Ishikawa (cell line): ENCODE results near the gene RNF223.

Experiments used
- CEBPB ChIP-seq: IDR thresholded peaks from 2 replicates; pipeline ENCODE4 v1.6.1; 2012
- CREB1 ChIP-seq: IDR thresholded peaks from 2 replicates; pipeline ENCODE4 v1.6.1; 2012; ENCODE audit warnings: low read depth
- EGR1 ChIP-seq: IDR thresholded peaks from 2 replicates; pipeline ENCODE4 v1.6.1; 2012
- EP300 ChIP-seq: IDR thresholded peaks from 2 replicates; pipeline ENCODE4 v1.6.1; 2012; ENCODE audit warnings: borderline replicate concordance
- FOXM1 ChIP-seq: IDR thresholded peaks from 2 replicates; pipeline ENCODE4 v1.6.1; 2012; ENCODE audit warnings: low read depth, borderline replicate concordance
- MAX ChIP-seq: IDR thresholded peaks from 2 replicates; pipeline ENCODE4 v1.6.1; 2012
- NFIC ChIP-seq: IDR thresholded peaks from 2 replicates; pipeline ENCODE4 v1.6.1; 2012
- RAD21 ChIP-seq: IDR thresholded peaks from 2 replicates; pipeline ENCODE4 v1.6.1; 2012; ENCODE audit warnings: low read depth
- REST ChIP-seq: IDR thresholded peaks from 2 replicates; pipeline ENCODE4 v1.6.1; 2012; ENCODE audit warnings: low read depth, mild to moderate bottlenecking
- TAF1 ChIP-seq: IDR thresholded peaks from 2 replicates; pipeline ENCODE4 v1.6.1; 2012; ENCODE audit warnings: low read depth, mild to moderate bottlenecking
- TCF12 ChIP-seq: IDR thresholded peaks from 2 replicates; pipeline ENCODE4 v1.6.1; 2012; ENCODE audit warnings: low read depth
- TEAD4 ChIP-seq: IDR thresholded peaks from 2 replicates; pipeline ENCODE4 v1.6.1; 2012
- USF1 ChIP-seq: IDR thresholded peaks from 2 replicates; pipeline ENCODE4 v1.6.1; 2012
- YY1 ChIP-seq: IDR thresholded peaks from 2 replicates; pipeline ENCODE4 v1.6.1; 2012; ENCODE audit warnings: low read depth
- ZBTB7A ChIP-seq: IDR thresholded peaks from 2 replicates; pipeline ENCODE4 v1.6.1; 2012; ENCODE audit warnings: low read depth

RNF223 gene

GRCh38 chr1:1065265-1065939 is 8.7 kb downstream of the RNF223 start:
- TF ChIP-seq CEBPB (no peak), YY1 (no peak), RAD21 (no peak), EGR1 (no peak), EP300 (no peak), NFIC (no peak), FOXM1 (no peak), TCF12 (no peak), REST (no peak), CREB1 (no peak), TAF1 (no peak), MAX (no peak), ZBTB7A (no peak), TEAD4 (no peak), USF1 (no peak)

- TF ChIP-seq MAX (peak; percentile 75), TAF1 (no peak), TCF12 (peak; percentile 89), CEBPB (peak; percentile 68; the same call in 1 of the 2 replicates), TEAD4 (peak; percentile 38; the same call in 1 of the 2 replicates), FOXM1 (no peak), USF1 (0 out of 2 replicates have a peak, but pooled peaks have one; percentile 13), CREB1 (no peak; the same call in 1 of the 2 replicates), RAD21 (peak; percentile 73), EP300 (peak; percentile 70; the same call in 1 of the 2 replicates), EGR1 (peak; percentile 51), ZBTB7A (peak; percentile 98), NFIC (no peak)
Measured at GRCh38 chr1:1063945-1064831, 9.9 kb downstream of the RNF223 start.

GRCh38 chr1:1063261-1063944 is 10.7 kb downstream of the RNF223 start:
- TF ChIP-seq TAF1 (no peak), EGR1 (no peak), USF1 (no peak), FOXM1 (no peak), EP300 (no peak), TEAD4 (no peak), YY1 (no peak), NFIC (no peak), TCF12 (no peak)

- no peak for TF ChIP-seq RAD21
- TF ChIP-seq FOXM1 = no peak
- no peak for TF ChIP-seq ZBTB7A
- TF ChIP-seq YY1 = no peak
- no peak for TF ChIP-seq CREB1
- no peak for TF ChIP-seq TAF1
- no peak for TF ChIP-seq REST
- TF ChIP-seq MAX = no peak
- no peak for TF ChIP-seq USF1
- no peak for TF ChIP-seq EP300
- TF ChIP-seq TEAD4 = no peak
- no peak for TF ChIP-seq CEBPB
- no peak for TF ChIP-seq NFIC
- no peak for TF ChIP-seq EGR1
- TF ChIP-seq TCF12 = no peak
Measured at GRCh38 chr1:1062348-1063163, 11.6 kb downstream of the RNF223 start.
